H1 (cell line): ENCODE data around the gene KCNIP3. TPM values are rescaled to one million over a fixed set of nuclear protein-coding genes. Genes with fewer than 3 reads are reported as not detected.
"Not testable (repeated sequence)": the region's sequence is repeated elsewhere in the genome, so short reads cannot be mapped to it uniquely, and the experiment has no call there.

ENCODE experiments used
- CTCF ChIA-PET: fragments of 300-600 bp; sonication (Branson Sonifier 250); formaldehyde crosslinking; loops from one replicate; lab custom pipeline; 2021; ENCODE audit not compliant: partially characterized antibody; lab: Charles Lee
- POLR2A ChIA-PET: fragments of 300-600 bp; sonication (Branson Sonifier 250); formaldehyde crosslinking; loops from one replicate; lab custom pipeline; 2021; ENCODE audit warnings: inconsistent platforms; ENCODE audit not compliant: partially characterized antibody; lab: Charles Lee
- DNase-seq, 2 experiments: peaks; one replicate each; pipeline versions ENCODE4 v3.0.0 to v3.0.0-alpha.2; 2010 to 2022; ENCODE audit warnings: low spot score in 2 of 2, low read depth in 1 of 2, mixed read lengths in 1 of 2
- FAIRE-seq: peaks from 2 replicates; lab custom pipeline; 2011; peaks lifted over from hg19 to GRCh38; lab: Jason Lieb, UNC
- H2AFZ ChIP-seq: 2 replicates; pipeline ENCODE4 v1.8.1; 2012; ENCODE audit warnings: low read length, inconsistent platforms
- H2AK5ac ChIP-seq: 2 replicates; pipeline ENCODE4 v1.6.1; 2013; ENCODE audit warnings: low read depth, low read length
- H2BK120ac ChIP-seq: replicated peaks from 2 replicates; pipeline ENCODE3; 2013; ENCODE audit warnings: low read depth, low read length, inconsistent platforms
- H2BK12ac ChIP-seq: 2 replicates; pipeline ENCODE4 v1.6.1; 2013; ENCODE audit warnings: low read depth, low read length
- H2BK15ac ChIP-seq: 2 replicates; pipeline ENCODE4 v1.6.1; 2013; ENCODE audit warnings: low read length
- H2BK20ac ChIP-seq: 2 replicates; pipeline ENCODE4 v1.6.1; 2013; ENCODE audit warnings: low read length
- H2BK5ac ChIP-seq: 2 replicates; pipeline ENCODE4 v1.6.1; 2013; ENCODE audit warnings: low read depth, low read length
- H3K14ac ChIP-seq: 2 replicates; pipeline ENCODE4 v1.6.1; 2013; ENCODE audit warnings: inconsistent platforms; ENCODE audit not compliant: insufficient read length
- H3K18ac ChIP-seq: 2 replicates; pipeline ENCODE4 v1.6.1; 2013; ENCODE audit warnings: low read length; ENCODE audit errors: extremely low read depth
- H3K23ac ChIP-seq: 2 replicates; pipeline ENCODE4 v1.6.1; 2013; ENCODE audit warnings: inconsistent platforms; ENCODE audit not compliant: insufficient read length
- H3K23me2 ChIP-seq: 2 replicates; pipeline ENCODE4 v1.6.1; 2013; ENCODE audit warnings: low read depth, low read length
- H3K27ac ChIP-seq: 2 replicates; pipeline ENCODE4 v1.6.1; 2011; ENCODE audit warnings: low read depth, low read length, inconsistent platforms
- H3K27me3 ChIP-seq, 4 experiments: replicated peaks in 1 of 4; 1 replicate in 1 of 4; 2 replicates in 3 of 4; pipeline versions ENCODE4 v1.6.1 to v1.8.1; 2011 to 2013; ENCODE audit warnings: low read length in 3 of 4, mild to moderate bottlenecking in 3 of 4, inconsistent platforms in 2 of 4, mixed read lengths in 2 of 4, moderate library complexity in 1 of 4; ENCODE audit not compliant: control insufficient read depth in 3 of 4, insufficient read depth in 3 of 4; ENCODE audit errors: extremely low read depth in 1 of 4
- H3K36me3 ChIP-seq, 4 experiments: 2 replicates each; pipeline versions ENCODE4 v1.6.1 to v1.8.1; 2011 to 2013; ENCODE audit warnings: mild to moderate bottlenecking in 4 of 4, low read length in 3 of 4, moderate library complexity in 2 of 4, control low read depth in 1 of 4, inconsistent platforms in 1 of 4; ENCODE audit not compliant: insufficient read depth in 4 of 4, control insufficient read depth in 2 of 4
- H3K4ac ChIP-seq: replicated peaks from 2 replicates; pipeline ENCODE3; 2013; ENCODE audit warnings: low read length, low read depth, mixed read lengths, inconsistent platforms; ENCODE audit not compliant: insufficient read length
- H3K4me1 ChIP-seq, 4 experiments: replicated peaks in 1 of 4; 1 replicate in 1 of 4; 2 replicates in 3 of 4; pipeline versions ENCODE4 v1.6.1 to v1.8.1; 2011 to 2013; ENCODE audit warnings: low read length in 3 of 4, inconsistent platforms in 2 of 4, mixed read lengths in 1 of 4; ENCODE audit not compliant: insufficient read depth in 4 of 4, control insufficient read depth in 3 of 4
- H3K4me2 ChIP-seq, 2 experiments: 2 replicates each; pipeline versions ENCODE4 v1.6.1 to v1.8.1; 2011 to 2013; ENCODE audit warnings: low read depth in 2 of 2, low read length in 2 of 2, control low read depth in 1 of 2, inconsistent platforms in 1 of 2, mild to moderate bottlenecking in 1 of 2; ENCODE audit not compliant: insufficient read depth in 1 of 2
- H3K4me3 ChIP-seq, 4 experiments: fragments of 200-600, 300-600 bp in 1 of 4; sonication (generic), shearing (Covaris generic), sonication (Bioruptor Twin) in 1 of 4; 2 replicates each; pipeline versions ENCODE4 v1.5.1 to v1.8.1; 2011 to 2016; ENCODE audit warnings: low read length in 4 of 4, low read depth in 3 of 4, control low read depth in 2 of 4, inconsistent platforms in 2 of 4, mild to moderate bottlenecking in 2 of 4, mixed read lengths in 1 of 4, moderate library complexity in 1 of 4; ENCODE audit not compliant: insufficient read depth in 2 of 4; ENCODE audit errors: extremely low read depth in 1 of 4
- H3K56ac ChIP-seq: replicated peaks from 2 replicates; pipeline ENCODE3; 2013; ENCODE audit warnings: low read depth, mild to moderate bottlenecking, mixed read lengths, low read length, inconsistent platforms; ENCODE audit not compliant: insufficient read length
- H3K79me1 ChIP-seq: 2 replicates; pipeline ENCODE4 v1.6.1; 2013; ENCODE audit warnings: low read depth, low read length, control low read depth
- H3K79me2 ChIP-seq, 2 experiments: 2 replicates each; pipeline versions ENCODE4 v1.6.1 to v1.8.1; 2012 to 2013; ENCODE audit warnings: low read length in 2 of 2, mild to moderate bottlenecking in 2 of 2, inconsistent platforms in 1 of 2; ENCODE audit not compliant: insufficient read depth in 2 of 2, control insufficient read depth in 1 of 2
- H3K9ac ChIP-seq, 4 experiments: replicated peaks in 1 of 4; 1 replicate in 1 of 4; 2 replicates in 3 of 4; pipeline versions ENCODE4 v1.6.1 to v1.8.1; 2011 to 2013; ENCODE audit warnings: low read depth in 3 of 4, low read length in 3 of 4, control low read depth in 2 of 4, mild to moderate bottlenecking in 2 of 4, moderate library complexity in 2 of 4, inconsistent platforms in 1 of 4; ENCODE audit errors: extremely low read depth in 1 of 4
- H3K9me3 ChIP-seq, 2 experiments: 2 replicates each; pipeline versions ENCODE4 v1.6.1 to v1.8.1; 2012 to 2013; ENCODE audit warnings: mild to moderate bottlenecking in 2 of 2, moderate library complexity in 2 of 2, control low read depth in 1 of 2, inconsistent platforms in 1 of 2, low read depth in 1 of 2, low read length in 1 of 2, mixed read lengths in 1 of 2; ENCODE audit not compliant: insufficient read depth in 2 of 2
- H4K20me1 ChIP-seq, 2 experiments: replicated peaks in 1 of 2; 2 replicates each; pipeline versions ENCODE3 to v1.8.1; 2011 to 2013; ENCODE audit warnings: inconsistent platforms in 2 of 2, low read length in 2 of 2, mild to moderate bottlenecking in 1 of 2; ENCODE audit not compliant: insufficient read depth in 2 of 2, control insufficient read depth in 1 of 2
- H4K5ac ChIP-seq: 2 replicates; pipeline ENCODE4 v1.6.1; 2013; ENCODE audit warnings: low read length, low read depth, mixed read lengths, inconsistent platforms; ENCODE audit not compliant: insufficient read length
- H4K8ac ChIP-seq: 2 replicates; pipeline ENCODE4 v1.8.0; 2013; ENCODE audit warnings: mild to moderate bottlenecking, moderate library complexity, low read length, inconsistent platforms; ENCODE audit not compliant: insufficient read depth; ENCODE audit errors: extremely low read depth
- H4K91ac ChIP-seq: replicated peaks from 2 replicates; pipeline ENCODE3; 2013; ENCODE audit warnings: low read length, mixed read lengths, inconsistent platforms; ENCODE audit not compliant: insufficient read length
- whole genome bisulfite sequencing, 2 experiments: shearing (Covaris generic) in 1 of 2; methylation state at CpG; one replicate each; pipeline versions ENCODE4 v1.1.6 to v1.1.7; 2013 to 2015; ENCODE audit warnings: low lambda C conversion rate in 2 of 2, mixed read lengths in 2 of 2, inconsistent platforms in 1 of 2, low coverage in 1 of 2, missing lambda C conversion rate in 1 of 2; ENCODE audit not compliant: insufficient replicate concordance in 2 of 2, insufficient coverage in 1 of 2, insufficient read length in 1 of 2; ENCODE audit errors: extremely low coverage in 1 of 2, missing lambda C conversion rate in 1 of 2; 5-methylcytosine and 5-hydroxymethylcytosine counted together
- polyA plus RNA-seq, 7 experiments: library from polyadenylated mRNA; depleted of rRNA in 3 of 7; stranded (reverse) in 5 of 7; unstranded in 2 of 7; fragments of >200 nt in 5 of 7; fragments of 200-250 nt in 2 of 7; gene quantifications; 1 replicate in 5 of 7; 2 replicates in 1 of 7; 4 replicates in 1 of 7; pipeline versions ENCODE4 v1.2.1 to v1.2.3, GENCODE V29; 2011 to 2013; ENCODE audit warnings: missing spikeins in 2 of 7, mixed read lengths in 2 of 7
- total RNA-seq: library from RNA; stranded (reverse); fragmentation: NEBNext Ultra II Directional; extraction: Animal tissue kit (Norgen Biotek cat#: 25700); gene quantifications from 2 replicates; pipeline ENCODE4 v1.2.1, GENCODE V29; 2021

Gene KCNIP3
- total and polyA plus RNA-seq, 2 of the 8 experiments (the other 6 are each of a cell fraction or from before 2014, with no cell fraction given) = 0.33 to 1.9 TPM

DNA sequence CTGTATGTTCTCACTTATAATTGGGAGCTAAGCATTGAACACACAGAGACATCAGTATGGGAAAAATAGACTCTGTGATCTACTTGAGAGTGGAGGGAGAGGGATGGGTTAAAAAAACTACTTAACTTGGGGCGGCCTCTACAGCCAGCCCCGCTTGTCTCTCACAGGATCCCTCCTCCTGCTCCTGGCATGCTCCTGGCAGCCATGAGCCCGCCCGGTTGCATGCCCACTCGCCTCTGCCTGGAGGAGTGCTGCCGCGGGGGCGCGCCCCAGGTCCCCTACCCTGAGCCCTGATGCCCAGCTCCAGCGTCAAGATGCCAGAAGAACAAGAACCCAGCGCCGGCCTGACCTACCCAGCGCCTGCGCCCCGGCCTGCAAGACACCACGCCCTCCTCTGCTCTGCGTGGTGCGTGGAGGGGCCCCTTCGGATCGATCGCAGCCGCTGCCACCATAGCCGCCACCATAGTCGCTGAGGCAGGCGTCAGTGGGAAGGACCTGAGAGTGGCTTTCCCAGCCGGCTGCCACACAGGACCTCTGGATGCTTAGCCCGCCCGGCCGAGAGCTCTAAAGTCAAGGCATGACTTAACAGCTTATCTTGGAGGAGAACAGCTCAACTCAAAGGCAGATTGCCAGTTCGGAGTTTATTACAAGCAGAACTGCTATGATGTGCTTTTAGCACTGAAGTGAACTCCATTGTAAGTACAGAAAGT lies 138.2 kb downstream of the KCNIP3 start:
- CTCF ChIA-PET, H3K4me1 ChIP-seq: not testable (repeated sequence)

More for the DNA sequence above, 138.2 kb downstream of the KCNIP3 start:
- H3K4me3 ChIP-seq, H3K56ac ChIP-seq, H4K8ac ChIP-seq, H3K23ac ChIP-seq, H2AK5ac ChIP-seq, H3K36me3 ChIP-seq, H3K23me2 ChIP-seq, DNase-seq, H2BK15ac ChIP-seq, H2BK120ac ChIP-seq, H3K4ac ChIP-seq, H2BK12ac ChIP-seq, H3K14ac ChIP-seq, H4K91ac ChIP-seq, H2AFZ ChIP-seq, H3K4me2 ChIP-seq, H2BK20ac ChIP-seq, FAIRE-seq, H3K27me3 ChIP-seq, H4K20me1 ChIP-seq, H4K5ac ChIP-seq, H3K79me2 ChIP-seq, H3K27ac ChIP-seq, POLR2A ChIA-PET, H2BK5ac ChIP-seq, H3K79me1 ChIP-seq, H3K18ac ChIP-seq, H3K9ac ChIP-seq: not testable (repeated sequence)
- peaks cover 2 to 14% of the 10 kb centered on the region in 2 experiments; a peak in 1 of 4 replicates for H3K9me3 ChIP-seq
- no CpG with 5 or more reads among the region's 30 CpGs for WGBS, 2 experiments

Other genes starting within 250 kb of the KCNIP3 start
- 52.8 and 53.0 TPM in 2 replicates for gene MRPS5, start 175.5 kb upstream of the KCNIP3 start, total RNA-seq
- 36.7 and 38.3 TPM in 2 replicates for gene MRPS5, start 175.5 kb upstream of the KCNIP3 start, polyA plus RNA-seq (2011; rRNA removed)
- 12.1 and 13.3 TPM in 2 replicates for gene ZNF514, start 137.5 kb upstream of the KCNIP3 start, total RNA-seq
- 4.2 and 5.3 TPM in 2 replicates for gene ZNF514, start 137.5 kb upstream of the KCNIP3 start, polyA plus RNA-seq (2011; rRNA removed)
- gene ZNF2, start 131.5 kb upstream of the KCNIP3 start, total RNA-seq = 2.9 and 3.0 TPM in 2 replicates
- 0.93 and 1.3 TPM in 2 replicates for gene ZNF2, start 131.5 kb upstream of the KCNIP3 start, polyA plus RNA-seq (2011; rRNA removed)
- 10.7 and 10.8 TPM in 2 replicates for gene ZNF892, start 89.8 kb upstream of the KCNIP3 start, total RNA-seq
- 1.4 and 1.5 TPM in 2 replicates for gene ZNF892, start 89.8 kb upstream of the KCNIP3 start, polyA plus RNA-seq (2011; rRNA removed)
- gene PROM2, start 22.9 kb upstream of the KCNIP3 start, total RNA-seq = 3.8 and 4.6 TPM in 2 replicates
- gene PROM2, start 22.9 kb upstream of the KCNIP3 start, polyA plus RNA-seq (2011; rRNA removed) = 1.6 and 2.6 TPM in 2 replicates
- 25.8 and 26.7 TPM in 2 replicates for gene FAHD2A, start 105.4 kb downstream of the KCNIP3 start, total RNA-seq
- 24.2 and 28.6 TPM in 2 replicates for gene FAHD2A, start 105.4 kb downstream of the KCNIP3 start, polyA plus RNA-seq (2011; rRNA removed)
- gene TRIM43B, start 187.4 kb downstream of the KCNIP3 start, total RNA-seq = not detected in 2 replicates
- not detected in 2 replicates for gene TRIM43B, start 187.4 kb downstream of the KCNIP3 start, polyA plus RNA-seq (2011; rRNA removed)